ENCODE measurements around the gene PKD2L1.
"Not testable (repeated sequence)": the region's sequence is repeated elsewhere in the genome, so short reads cannot be mapped to it uniquely, and the experiment has no call there.

Gene PKD2L1

DNA sequence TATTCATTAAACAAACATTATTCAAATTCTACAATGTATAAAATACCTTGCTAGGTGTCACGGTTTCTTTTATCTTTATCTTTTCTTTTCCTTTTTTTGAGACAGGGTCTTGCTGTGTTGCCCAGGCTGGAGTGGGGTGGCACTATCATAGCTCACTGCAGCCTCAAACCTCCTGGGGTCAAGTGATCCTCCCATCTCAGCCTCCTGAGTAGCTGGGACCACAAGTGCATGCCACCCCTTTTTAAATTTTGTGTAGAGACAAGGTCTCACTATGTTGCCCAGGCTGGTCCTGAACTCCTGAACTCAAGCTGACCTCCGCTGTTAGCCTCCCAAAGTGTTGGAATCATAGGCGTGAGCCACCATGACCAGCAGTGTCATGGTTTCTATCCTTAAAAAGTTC lies 25.6 kb downstream of the PKD2L1 start:
- no peak for DNase-seq

DNA sequence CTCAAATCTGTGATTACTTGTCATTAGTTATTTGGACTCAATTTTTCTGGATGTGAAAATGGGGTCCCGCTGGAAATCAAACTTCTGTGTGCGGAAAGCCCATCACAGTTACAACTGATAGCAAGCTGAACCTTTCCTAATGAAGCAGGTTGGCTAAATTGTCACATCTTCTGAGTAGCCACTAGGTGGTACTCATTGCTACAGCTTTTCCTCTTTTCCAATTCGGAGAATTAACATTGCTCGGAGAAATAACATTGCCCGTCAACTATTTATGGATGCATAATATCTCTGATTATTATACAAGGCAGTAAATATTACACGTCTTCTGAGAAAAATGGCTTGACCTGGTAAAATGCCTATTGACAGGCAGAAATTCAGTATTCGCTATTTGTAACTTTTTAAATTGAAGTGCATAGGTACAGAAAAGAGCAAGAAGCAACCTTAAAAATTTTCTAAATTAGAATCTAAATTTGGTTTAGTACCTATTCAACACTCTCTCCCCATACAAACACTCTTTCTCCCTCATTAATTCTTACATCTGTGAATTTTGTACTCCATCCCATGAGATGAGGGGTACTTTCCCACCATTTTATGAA lies 26.2 kb downstream of the PKD2L1 start:
- TF ChIP-seq, protein P1, sequence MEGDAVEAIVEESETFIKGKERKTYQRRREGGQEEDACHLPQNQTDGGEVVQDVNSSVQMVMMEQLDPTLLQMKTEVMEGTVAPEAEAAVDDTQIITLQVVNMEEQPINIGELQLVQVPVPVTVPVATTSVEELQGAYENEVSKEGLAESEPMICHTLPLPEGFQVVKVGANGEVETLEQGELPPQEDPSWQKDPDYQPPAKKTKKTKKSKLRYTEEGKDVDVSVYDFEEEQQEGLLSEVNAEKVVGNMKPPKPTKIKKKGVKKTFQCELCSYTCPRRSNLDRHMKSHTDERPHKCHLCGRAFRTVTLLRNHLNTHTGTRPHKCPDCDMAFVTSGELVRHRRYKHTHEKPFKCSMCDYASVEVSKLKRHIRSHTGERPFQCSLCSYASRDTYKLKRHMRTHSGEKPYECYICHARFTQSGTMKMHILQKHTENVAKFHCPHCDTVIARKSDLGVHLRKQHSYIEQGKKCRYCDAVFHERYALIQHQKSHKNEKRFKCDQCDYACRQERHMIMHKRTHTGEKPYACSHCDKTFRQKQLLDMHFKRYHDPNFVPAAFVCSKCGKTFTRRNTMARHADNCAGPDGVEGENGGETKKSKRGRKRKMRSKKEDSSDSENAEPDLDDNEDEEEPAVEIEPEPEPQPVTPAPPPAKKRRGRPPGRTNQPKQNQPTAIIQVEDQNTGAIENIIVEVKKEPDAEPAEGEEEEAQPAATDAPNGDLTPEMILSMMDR (IDR thresholded peaks at IDR 0.05; ENCODE audit: low read depth, low read length, missing control alignments): peak; percentile 71
- H3K27ac ChIP-seq: no peak overlapping the region
- no peaks in the 10 kb centered on the region for H3K27me3 ChIP-seq (replicated peaks)
- DNase-seq: no peak
- H3K4me3 ChIP-seq (ENCODE audit: low read depth, low read length): no peak overlapping the region
- in situ Hi-C loops (cut with HindIII; ENCODE audit: low pct_ligation_motif_present, low sequenced_read_pairs): no loop called here
- H3K36me3 ChIP-seq (replicated peaks): no peaks in the 10 kb centered on the region

More for the DNA sequence above, 25.6 kb downstream of the PKD2L1 start:
- Histone ChIP-seq H3K27me3 (replicated peaks) (no peaks in the 10 kb centered on the region), H3K4me3 (ENCODE audit: low read depth, low read length) (no peak overlapping the region), H3K36me3 (replicated peaks) (no peaks in the 10 kb centered on the region), H3K27ac (no peak overlapping the region)
- in situ Hi-C loops (cut with HindIII; ENCODE audit: low pct_ligation_motif_present, low sequenced_read_pairs): no loop called here
- TF ChIP-seq, protein P1 (IDR thresholded peaks at IDR 0.05; ENCODE audit: low read depth, low read length, missing control alignments): no peak

DNA sequence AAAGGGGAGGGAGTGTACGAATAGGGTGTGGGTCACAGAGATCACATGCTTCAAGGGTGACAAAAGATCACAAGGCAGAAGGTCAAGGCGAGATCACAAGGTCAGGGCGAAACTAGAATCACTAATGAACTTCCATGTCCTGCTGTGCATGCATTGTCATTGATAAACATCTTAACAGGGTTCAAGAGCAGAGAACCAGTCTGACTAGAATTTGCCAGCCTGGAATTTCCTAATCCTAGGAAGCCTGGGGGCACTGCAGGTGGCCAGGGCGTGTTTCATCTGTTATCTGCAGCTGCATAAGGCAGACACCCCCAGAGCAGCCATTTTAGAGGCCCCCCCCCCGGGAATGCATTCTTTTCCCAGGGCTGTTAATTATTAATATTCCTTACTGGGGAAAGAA lies 28.9 kb downstream of the PKD2L1 start:
- H3K27me3 ChIP-seq (replicated peaks); DNase-seq; in situ Hi-C loops (cut with HindIII; ENCODE audit: low pct_ligation_motif_present, low sequenced_read_pairs); H3K36me3 ChIP-seq (replicated peaks); H3K27ac ChIP-seq; H3K4me3 ChIP-seq (ENCODE audit: low read depth, low read length): not testable (repeated sequence)

DNA sequence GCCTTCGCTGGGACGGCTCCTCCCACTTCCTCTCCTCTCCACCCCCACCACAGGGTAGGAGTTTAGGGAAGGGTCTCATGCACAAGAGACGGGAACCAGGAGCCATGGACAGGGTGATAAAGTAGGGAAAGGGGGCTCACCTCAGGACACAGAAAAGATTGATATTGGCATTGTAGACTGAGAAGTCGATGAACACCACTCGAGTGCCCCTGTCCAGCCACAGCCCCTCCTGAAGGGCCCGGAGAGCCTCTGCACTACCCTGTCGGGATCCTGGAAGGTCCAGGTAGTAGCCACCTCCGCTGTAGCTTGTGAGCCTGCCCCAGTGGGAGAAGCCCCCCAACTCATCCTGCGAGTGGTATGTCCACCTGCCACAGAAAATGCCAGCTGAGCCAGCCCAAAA lies 32.8 kb downstream of the PKD2L1 start:
- TF ChIP-seq, protein P1 (IDR thresholded peaks at IDR 0.05; ENCODE audit: low read depth, low read length, missing control alignments): no peak
- DNase-seq: no peak
- H3K27me3 ChIP-seq (replicated peaks): no peaks in the 10 kb centered on the region
- no peak overlapping the region for H3K27ac ChIP-seq
- no peak overlapping the region for H3K4me3 ChIP-seq (ENCODE audit: low read depth, low read length)
- no peaks in the 10 kb centered on the region for H3K36me3 ChIP-seq (replicated peaks)
- in situ Hi-C loops (cut with HindIII; ENCODE audit: low pct_ligation_motif_present, low sequenced_read_pairs): no loop called here

DNA sequence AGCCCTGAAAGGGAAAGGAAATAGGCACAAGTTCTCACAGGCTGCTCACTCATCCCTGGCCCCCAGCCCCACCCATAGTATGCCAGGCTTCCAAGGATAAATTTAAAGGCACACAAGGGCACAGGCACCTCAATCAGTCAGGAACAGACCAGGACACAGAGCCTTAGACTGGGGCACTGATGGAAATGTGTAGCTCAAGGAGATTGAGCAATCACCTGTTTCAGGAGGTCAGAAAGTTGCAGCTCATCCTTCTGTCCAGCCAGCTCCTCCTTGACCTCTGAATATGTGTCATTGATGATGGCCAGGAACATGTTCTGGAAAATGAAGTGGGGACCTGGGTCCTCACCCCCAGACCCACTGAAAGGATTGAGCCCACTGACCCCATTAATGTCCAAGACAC lies 37.0 kb downstream of the PKD2L1 start:
- no peaks in the 10 kb centered on the region for H3K36me3 ChIP-seq (replicated peaks)
- H3K4me3 ChIP-seq (ENCODE audit: low read depth, low read length): no peak overlapping the region
- in situ Hi-C loops (cut with HindIII; ENCODE audit: low pct_ligation_motif_present, low sequenced_read_pairs): no loop called here
- DNase-seq: no peak
- TF ChIP-seq, protein P1 (IDR thresholded peaks at IDR 0.05; ENCODE audit: low read depth, low read length, missing control alignments): no peak
- no peaks in the 10 kb centered on the region for H3K27me3 ChIP-seq (replicated peaks)
- H3K27ac ChIP-seq: no peak overlapping the region

DNA sequence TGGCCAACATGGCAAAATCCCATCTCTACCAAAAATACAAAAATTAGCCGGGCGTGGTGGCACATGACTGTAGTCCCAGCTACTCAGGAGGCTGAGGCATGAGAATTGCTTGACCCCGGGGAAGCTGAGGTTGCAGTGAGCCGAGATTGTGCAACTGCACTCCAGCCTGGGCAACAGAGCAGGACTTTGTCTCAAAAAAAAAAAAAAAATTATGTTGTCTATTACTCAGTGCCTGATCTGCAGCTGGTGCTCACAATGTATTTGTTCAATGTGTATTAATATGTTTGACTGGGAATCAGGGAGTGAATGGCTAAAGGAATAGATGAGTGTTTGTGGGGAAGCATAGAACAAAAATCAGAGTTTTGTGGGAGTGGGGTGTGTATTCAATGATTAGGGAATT lies 37.7 kb downstream of the PKD2L1 start:
- H3K27me3 ChIP-seq (replicated peaks); H3K4me3 ChIP-seq (ENCODE audit: low read depth, low read length); H3K27ac ChIP-seq; in situ Hi-C loops (cut with HindIII; ENCODE audit: low pct_ligation_motif_present, low sequenced_read_pairs); H3K36me3 ChIP-seq (replicated peaks): not testable (repeated sequence)
- DNase-seq: peak; percentile 11

DNA sequence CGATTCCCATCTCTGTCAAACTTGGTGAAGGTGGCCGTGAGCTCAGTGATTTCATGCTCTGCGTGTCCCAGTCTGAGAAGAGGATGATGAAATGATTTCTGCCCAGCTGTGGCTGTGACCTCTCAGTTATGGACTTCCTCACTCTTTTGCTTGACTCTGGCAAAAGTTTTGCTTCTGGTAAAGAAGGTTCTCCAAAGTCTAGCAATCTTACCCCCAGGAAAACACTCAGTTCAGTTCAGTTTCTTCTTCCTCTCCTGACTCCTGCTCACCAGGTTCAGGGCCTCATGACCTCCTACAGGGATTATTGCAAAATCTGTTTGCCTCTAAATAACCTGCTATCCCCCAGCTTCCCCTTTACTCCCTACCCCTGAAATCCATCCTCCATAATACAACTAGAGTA lies 38.7 kb downstream of the PKD2L1 start:
- Histone ChIP-seq H3K4me3 (ENCODE audit: low read depth, low read length) (no peak overlapping the region), H3K36me3 (replicated peaks) (no peaks in the 10 kb centered on the region), H3K27me3 (replicated peaks) (no peaks in the 10 kb centered on the region), H3K27ac (no peak overlapping the region)
- TF ChIP-seq, protein P1 (IDR thresholded peaks at IDR 0.05; ENCODE audit: low read depth, low read length, missing control alignments): no peak
- no peak for DNase-seq
- in situ Hi-C loops (cut with HindIII; ENCODE audit: low pct_ligation_motif_present, low sequenced_read_pairs): no loop called here

Data from brain microvascular endothelial cell (primary cell).